ENCODE results near the gene NPAS2. TPM values are rescaled to one million over a fixed set of nuclear protein-coding genes. Genes with fewer than 3 reads are reported as not detected.

Gene NPAS2
- polyA plus RNA-seq (ENCODE audit: low read depth in 6 of 6) = not detected

DNA sequence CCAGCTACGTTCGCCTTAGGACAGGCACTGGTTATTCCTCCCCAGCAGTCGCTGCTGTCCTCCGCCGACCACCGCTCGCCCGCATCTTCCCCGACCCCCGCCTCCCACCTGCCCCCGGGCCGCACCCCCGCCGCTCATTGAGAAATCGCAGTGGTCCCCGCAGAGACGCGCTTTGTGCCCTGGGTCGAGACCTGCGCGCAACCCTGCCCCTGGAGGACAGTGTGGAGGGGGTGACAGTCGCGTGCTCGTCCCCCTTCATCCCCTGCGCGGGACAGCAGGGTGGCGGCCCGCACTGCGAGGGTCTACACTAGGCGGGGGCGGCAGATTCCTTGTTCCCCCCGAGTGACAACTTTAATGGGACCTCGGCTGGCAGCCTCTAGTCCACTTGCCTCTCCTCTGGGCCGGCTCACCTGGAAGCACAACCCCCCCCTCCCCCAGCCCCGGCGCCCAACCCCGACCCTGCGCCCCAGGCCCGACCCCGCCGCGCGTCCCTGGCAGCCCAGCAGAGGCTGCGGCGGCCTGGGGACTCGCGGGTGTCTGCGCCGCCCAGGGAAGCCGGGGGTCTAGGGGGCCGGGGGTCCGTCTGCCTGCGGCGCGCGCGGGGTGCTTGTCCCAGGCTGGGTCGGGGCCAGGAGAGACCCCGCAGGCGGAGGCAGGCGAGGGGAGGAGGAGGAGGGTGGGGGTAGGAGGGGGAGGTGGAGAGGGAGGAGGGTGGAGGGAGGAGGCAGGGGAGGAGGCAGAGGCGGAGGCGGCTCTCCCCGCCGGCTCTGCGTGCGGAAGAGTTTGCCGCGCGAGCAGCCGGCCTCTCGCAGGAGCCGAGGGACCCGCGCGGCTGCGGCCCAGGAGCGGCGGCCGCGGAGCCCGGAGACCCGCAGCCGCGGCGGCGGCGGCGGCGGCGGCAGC, at the start of gene NPAS2:
NPAS2 (plus strand) TSS at position 770 of the 903 bp plus-strand sequence. CDS start 84,616 bp downstream, outside the sequence.
- no peak within 1 kb of the TSS for H3K27ac Mint-ChIP-seq
- peak within 1 kb of the TSS in 6 of 8 donors; percentile 10 to 45 (median 22) for H3K4me3 Mint-ChIP-seq
- peaks cover 0 to 3% (median 0%) of the 10 kb centered on the region in 7 donors for H3K9me3 Mint-ChIP-seq
- ATAC-seq (ENCODE audit: low read depth in 2 of 2) (no peak), DNase-seq (no peak)
- H3K4me1 Mint-ChIP-seq = peaks cover 6 to 7% (median 6%) of the 10 kb centered on the region in 3 donors
- no peaks in the 10 kb centered on the region for H3K36me3 Mint-ChIP-seq
- peaks cover 68 to 81% (median 75%) of the 10 kb centered on the region in 3 donors for H3K27me3 Mint-ChIP-seq

DNA sequence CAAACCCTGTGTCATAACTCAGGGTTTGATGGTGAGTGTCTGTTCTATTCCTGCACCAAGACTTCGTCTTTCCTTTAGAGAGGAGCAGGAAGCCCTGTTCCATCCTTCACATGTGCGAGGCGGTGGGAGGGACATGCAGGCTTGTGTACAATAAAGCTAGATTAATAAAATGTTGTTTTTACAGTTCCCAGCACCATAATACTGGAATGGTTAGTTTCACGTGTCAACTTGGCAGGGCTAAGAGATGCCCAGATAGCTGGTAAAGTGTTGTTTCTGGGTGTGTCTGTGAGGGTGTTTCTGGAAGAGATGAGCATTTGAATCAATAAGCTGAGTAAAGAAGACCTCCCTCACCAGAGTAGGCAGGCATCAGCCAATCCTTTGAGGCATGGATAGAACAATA, 48.8 kb upstream of the NPAS2 start:
- DNase-seq (no peak), ATAC-seq (ENCODE audit: low read depth in 2 of 2) (no peak)
- H3K27me3 Mint-ChIP-seq = peaks cover 31 to 33% (median 32%) of the 10 kb centered on the region in 3 donors
- H3K27ac Mint-ChIP-seq = no peak overlapping the region
- no peaks in the 10 kb centered on the region for H3K4me1 Mint-ChIP-seq
- no peak overlapping the region for H3K4me3 Mint-ChIP-seq
- H3K36me3 Mint-ChIP-seq = no peaks in the 10 kb centered on the region
- H3K9me3 Mint-ChIP-seq = no peaks in the 10 kb centered on the region

DNA sequence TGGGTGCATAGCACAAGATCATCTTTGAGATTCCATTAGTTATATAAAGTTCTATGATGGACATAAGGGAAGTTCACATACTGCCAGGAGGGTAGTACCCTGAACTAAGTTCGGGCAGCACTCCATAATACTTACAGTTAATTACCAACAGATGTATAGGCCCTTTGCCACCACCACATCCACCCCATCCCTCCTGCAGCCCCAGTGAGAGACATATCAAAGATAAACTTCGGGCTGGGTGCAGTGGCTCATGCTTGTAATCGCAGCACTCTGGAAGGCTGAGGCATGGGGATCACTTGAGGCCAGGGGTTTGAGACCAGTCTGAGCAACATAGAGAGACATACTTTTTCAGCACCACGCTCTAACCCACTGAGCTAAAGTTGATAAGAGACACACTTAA, 46.4 kb upstream of the NPAS2 start:
- DNase-seq (no peak), ATAC-seq (ENCODE audit: low read depth in 2 of 2) (no peak)
- Mint-ChIP-seq H3K9me3 (no peaks in the 10 kb centered on the region), H3K4me1 (no peaks in the 10 kb centered on the region), H3K27me3 (peaks cover 21 to 27% (median 25%) of the 10 kb centered on the region in 3 donors), H3K27ac (no peak overlapping the region), H3K4me3 (no peak overlapping the region), H3K36me3 (no peaks in the 10 kb centered on the region)

DNA sequence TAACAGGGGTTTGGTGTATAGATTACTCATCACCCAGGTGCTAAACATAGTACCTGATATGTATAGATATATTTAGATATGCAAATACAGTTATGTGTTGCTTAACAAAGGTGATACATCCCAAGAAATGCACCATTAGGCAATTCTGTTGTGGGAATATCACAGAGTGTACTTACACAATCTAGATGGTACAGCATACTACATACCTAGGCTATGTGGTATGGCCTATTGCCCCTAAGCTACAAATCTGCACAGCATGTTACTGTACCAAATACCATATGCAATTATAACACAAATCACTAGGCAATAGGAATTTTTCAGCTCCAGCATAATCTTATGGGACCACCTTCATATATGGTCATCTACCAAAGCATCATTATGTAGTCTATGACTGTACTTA, 43.5 kb upstream of the NPAS2 start:
- Mint-ChIP-seq H3K4me1 (no peaks in the 10 kb centered on the region), H3K9me3 (no peaks in the 10 kb centered on the region)
- no peak for DNase-seq

GRCh38 chr2:100778637-100779450, 41.1 kb upstream of the NPAS2 start:
- ATAC-seq (ENCODE audit: low read depth in 2 of 2) (no peak), DNase-seq (no peak)
- H3K27me3 Mint-ChIP-seq = peaks cover 17 to 43% (median 39%) of the 10 kb centered on the region in 3 donors
- H3K36me3 Mint-ChIP-seq = no peaks in the 10 kb centered on the region
- no peak overlapping the region for H3K4me3 Mint-ChIP-seq
- no peaks in the 10 kb centered on the region for H3K4me1 Mint-ChIP-seq
- peaks cover 0 to 2% (median 0%) of the 10 kb centered on the region in 7 donors for H3K9me3 Mint-ChIP-seq
- no peak overlapping the region for H3K27ac Mint-ChIP-seq

More for the DNA sequence above, 43.5 kb upstream of the NPAS2 start:
- ATAC-seq (ENCODE audit: low read depth in 2 of 2) = no peak
- peaks cover 24 to 33% (median 32%) of the 10 kb centered on the region in 3 donors for H3K27me3 Mint-ChIP-seq
- H3K36me3 Mint-ChIP-seq = no peaks in the 10 kb centered on the region
- H3K4me3 Mint-ChIP-seq = no peak overlapping the region
- no peak overlapping the region for H3K27ac Mint-ChIP-seq

- H3K27me3 Mint-ChIP-seq = peaks cover 17 to 37% (median 33%) of the 10 kb centered on the region in 3 donors
- ATAC-seq (ENCODE audit: low read depth in 2 of 2) (no peak), DNase-seq (no peak)
- no peak overlapping the region for H3K27ac Mint-ChIP-seq
- H3K4me1 Mint-ChIP-seq = no peaks in the 10 kb centered on the region
- no peaks in the 10 kb centered on the region for H3K36me3 Mint-ChIP-seq
- peaks cover 0 to 2% (median 0%) of the 10 kb centered on the region in 7 donors for H3K9me3 Mint-ChIP-seq
- H3K4me3 Mint-ChIP-seq = no peak overlapping the region
Measured at GRCh38 chr2:100779908-100780202, 40.1 kb upstream of the NPAS2 start.

DNA sequence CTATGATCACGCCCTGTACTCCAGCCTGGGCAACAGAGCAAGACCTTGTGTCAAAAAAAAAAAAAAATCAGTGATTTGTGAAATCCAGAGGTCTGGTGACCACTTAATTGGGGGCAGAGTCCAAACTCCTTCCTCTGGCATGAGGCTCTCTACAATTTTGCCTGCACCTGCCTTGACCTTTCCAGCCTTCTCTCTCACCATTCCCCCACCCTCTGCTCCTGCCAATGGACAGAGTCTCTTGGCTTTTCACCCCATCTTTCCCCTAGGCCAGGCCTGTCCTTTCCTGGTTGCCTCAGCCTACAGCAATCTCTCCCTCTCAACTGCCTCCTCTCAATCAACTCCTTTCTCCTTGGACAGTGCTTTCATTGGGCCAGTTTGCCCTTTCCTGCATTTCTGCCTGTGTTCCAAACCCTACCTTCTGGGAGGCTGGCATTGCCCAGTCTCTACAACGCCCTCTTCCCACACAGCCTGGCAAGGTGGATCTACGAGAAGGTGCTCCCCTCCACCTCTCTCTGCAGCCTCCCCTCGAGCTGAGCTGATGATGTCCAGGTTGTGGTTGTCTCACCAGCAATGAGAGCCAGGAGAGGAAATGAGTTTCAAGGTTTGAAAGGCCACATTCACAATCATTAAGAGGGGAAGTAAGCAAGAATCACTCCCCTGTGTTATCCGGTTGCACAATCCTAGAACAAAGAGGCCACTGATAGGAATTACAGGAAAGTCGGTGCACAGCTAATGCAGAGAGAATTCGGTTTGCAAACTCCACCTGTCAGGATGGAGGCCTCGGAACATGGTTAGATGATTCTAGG, 39.5 kb upstream of the NPAS2 start:
- Mint-ChIP-seq H3K4me1 (no peaks in the 10 kb centered on the region), H3K9me3 (peaks cover 0 to 2% (median 0%) of the 10 kb centered on the region in 7 donors), H3K27ac (peak overlapping the region in 2 of 6 donors; percentile 26 to 63), H3K4me3 (no peak overlapping the region), H3K27me3 (peaks cover 17 to 37% (median 32%) of the 10 kb centered on the region in 3 donors), H3K36me3 (no peaks in the 10 kb centered on the region)
- ATAC-seq (ENCODE audit: low read depth in 2 of 2) = no peak
- no peak for DNase-seq

GRCh38 chr2:100781009-100781325, 39.0 kb upstream of the NPAS2 start:
- ATAC-seq (ENCODE audit: low read depth in 2 of 2) = no peak
- no peak for DNase-seq
- Mint-ChIP-seq H3K27me3 (peaks cover 13 to 37% (median 32%) of the 10 kb centered on the region in 3 donors), H3K36me3 (no peaks in the 10 kb centered on the region), H3K4me3 (no peak overlapping the region), H3K27ac (no peak overlapping the region), H3K4me1 (no peaks in the 10 kb centered on the region), H3K9me3 (peaks cover 0 to 2% (median 0%) of the 10 kb centered on the region in 7 donors)

- H3K9me3 Mint-ChIP-seq = peaks cover 0 to 2% (median 0%) of the 10 kb centered on the region in 7 donors
- DNase-seq (no peak), ATAC-seq (ENCODE audit: low read depth in 2 of 2) (no peak)
- H3K4me1 Mint-ChIP-seq = no peaks in the 10 kb centered on the region
- H3K36me3 Mint-ChIP-seq = no peaks in the 10 kb centered on the region
- no peak overlapping the region for H3K4me3 Mint-ChIP-seq
- H3K27me3 Mint-ChIP-seq = peaks cover 13 to 37% (median 32%) of the 10 kb centered on the region in 3 donors
- H3K27ac Mint-ChIP-seq = no peak overlapping the region
Measured at GRCh38 chr2:100781523-100782379, 38.2 kb upstream of the NPAS2 start.

DNA sequence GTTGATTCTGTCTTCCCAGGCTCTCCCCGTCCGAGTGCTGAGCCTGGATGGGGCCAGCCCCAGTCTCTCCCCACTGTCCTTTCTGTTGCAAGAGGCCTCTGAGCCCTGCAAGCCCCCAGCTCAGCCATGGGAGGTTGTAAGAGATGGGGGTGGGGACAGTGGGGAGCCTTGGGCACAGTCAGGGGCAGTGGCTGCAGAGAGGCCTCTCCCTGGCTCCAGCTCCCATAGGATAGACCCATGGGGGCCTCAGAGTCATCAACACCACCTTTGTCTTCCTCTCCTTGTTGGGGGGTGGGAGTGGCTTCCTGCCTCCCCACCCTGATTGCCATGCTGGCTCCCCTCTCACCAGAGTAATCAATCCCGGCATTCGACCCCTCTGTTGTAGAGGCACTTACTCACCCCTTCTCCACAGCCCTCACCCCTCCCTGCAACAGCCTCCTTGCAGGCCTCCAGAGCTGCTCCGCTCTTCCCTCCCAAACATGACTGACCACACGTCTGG, 37.5 kb upstream of the NPAS2 start:
- ATAC-seq (ENCODE audit: low read depth in 2 of 2) = no peak
- H3K36me3 Mint-ChIP-seq = no peaks in the 10 kb centered on the region
- H3K27me3 Mint-ChIP-seq = peaks cover 13 to 37% (median 32%) of the 10 kb centered on the region in 3 donors
- H3K9me3 Mint-ChIP-seq = peaks cover 0 to 2% (median 0%) of the 10 kb centered on the region in 7 donors
- no peak overlapping the region for H3K4me3 Mint-ChIP-seq
- no peak for DNase-seq
- H3K27ac Mint-ChIP-seq = no peak overlapping the region
- H3K4me1 Mint-ChIP-seq = no peaks in the 10 kb centered on the region

DNA sequence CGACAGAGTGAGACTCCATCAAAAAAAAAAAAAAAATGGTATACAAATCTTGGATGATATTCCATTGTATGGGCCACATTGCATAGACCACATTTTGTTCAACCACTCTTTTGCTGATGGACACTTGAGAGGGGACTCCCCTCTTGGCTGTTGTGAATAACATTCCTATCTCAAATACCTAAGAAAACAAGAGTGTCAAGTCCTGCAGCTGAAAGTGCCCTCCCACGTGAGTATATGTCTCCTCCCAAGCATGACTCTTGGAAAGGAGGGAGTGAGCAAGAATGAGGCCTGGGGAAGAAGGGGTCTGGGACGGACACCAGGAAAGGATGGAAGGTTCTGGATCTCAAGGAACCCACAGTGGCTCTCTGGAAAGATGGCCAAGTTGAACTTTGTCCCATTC, 36.0 kb upstream of the NPAS2 start:
- peaks cover 8 to 28% (median 27%) of the 10 kb centered on the region in 3 donors for H3K27me3 Mint-ChIP-seq
- H3K4me3 Mint-ChIP-seq = no peak overlapping the region
- ATAC-seq (ENCODE audit: low read depth in 2 of 2) (no peak), DNase-seq (no peak)
- no peak overlapping the region for H3K27ac Mint-ChIP-seq
- H3K36me3 Mint-ChIP-seq = no peaks in the 10 kb centered on the region
- no peaks in the 10 kb centered on the region for H3K4me1 Mint-ChIP-seq
- H3K9me3 Mint-ChIP-seq = peaks cover 0 to 8% (median 2%) of the 10 kb centered on the region in 7 donors

- no peak for DNase-seq
- Mint-ChIP-seq H3K4me3 (no peak overlapping the region), H3K36me3 (no peaks in the 10 kb centered on the region), H3K27me3 (peaks cover 5 to 22% (median 21%) of the 10 kb centered on the region in 3 donors), H3K4me1 (no peaks in the 10 kb centered on the region), H3K27ac (no peak overlapping the region), H3K9me3 (peaks cover 0 to 8% (median 2%) of the 10 kb centered on the region in 7 donors)
- no peak for ATAC-seq (ENCODE audit: low read depth in 2 of 2)
Measured at GRCh38 chr2:100784681-100785080, 35.3 kb upstream of the NPAS2 start.

Data from naive B cell (primary cell).